HG03108 (cell line): ENCODE measurements around the gene C3orf18.
A peak's percentile ranks its signal among the peaks of the same experiment; 100 is the strongest.

Experiments used
- ATAC-seq: cut with Tn5 transposase; IDR thresholded peaks from one replicate; pipeline ENCODE4 v1.9.1; 2021; ENCODE audit warnings: moderate library complexity; ENCODE audit not compliant: unreplicated experiment

C3orf18 gene

GRCh38 chr3:50581459-50581842 lies 13.9 kb upstream of the C3orf18 start:
- ATAC-seq: no peak

GRCh38 chr3:50580683-50581458 lies 13.3 kb upstream of the C3orf18 start:
- ATAC-seq: no peak

GRCh38 chr3:50577348-50577747 lies 9.8 kb upstream of the C3orf18 start:
- no peak for ATAC-seq

- ATAC-seq: no peak
These were observed 7.8 kb upstream of the C3orf18 start for GRCh38 chr3:50575372-50575771.

GRCh38 chr3:50574444-50574831 lies 6.9 kb upstream of the C3orf18 start:
- no peak for ATAC-seq

- no peak for ATAC-seq
These were observed 6.3 kb upstream of the C3orf18 start for GRCh38 chr3:50573566-50574443.

- ATAC-seq: no peak
These were observed 5.3 kb upstream of the C3orf18 start for GRCh38 chr3:50572801-50573371.

- ATAC-seq: no peak
These were observed 4.6 kb upstream of the C3orf18 start for GRCh38 chr3:50572158-50572557.

GRCh38 chr3:50571486-50571885 lies 3.9 kb upstream of the C3orf18 start:
- no peak for ATAC-seq

GRCh38 chr3:50570508-50571279 lies 3.1 kb upstream of the C3orf18 start:
- ATAC-seq: no peak

GRCh38 chr3:50568947-50569749 lies 1.6 kb upstream of the C3orf18 start, which contains the start of gene HEMK1:
TSS of gene HEMK1 (plus strand) at chr3:50569522. CDS start at chr3:50571105, 1,583 bp downstream.
- peak; percentile 53 for ATAC-seq

- no peak for ATAC-seq
These were observed 549 bp downstream of the C3orf18 start for GRCh38 chr3:50567011-50567385.

- ATAC-seq: no peak
These were observed 3.2 kb downstream of the C3orf18 start for GRCh38 chr3:50564321-50564720.

- no peak for ATAC-seq
These were observed 3.7 kb downstream of the C3orf18 start for GRCh38 chr3:50563867-50564266.

GRCh38 chr3:50562861-50563260 lies 4.7 kb downstream of the C3orf18 start:
- ATAC-seq: no peak

GRCh38 chr3:50559702-50560101 lies 7.8 kb downstream of the C3orf18 start:
- ATAC-seq: no peak

- no peak for ATAC-seq
These were observed 9.6 kb downstream of the C3orf18 start for GRCh38 chr3:50557915-50558314.

GRCh38 chr3:50557106-50557505 lies 10.4 kb downstream of the C3orf18 start:
- ATAC-seq: no peak

- no peak for ATAC-seq
These were observed 13.0 kb downstream of the C3orf18 start for GRCh38 chr3:50554553-50554952.

- ATAC-seq: no peak
These were observed 14.9 kb downstream of the C3orf18 start for GRCh38 chr3:50552598-50552997.
